Measurements from ENCODE around the gene CNIH4.

- no peak for TF ChIP-seq SP1 (IDR thresholded peaks at IDR 0.05)
- TF ChIP-seq CTBP1 (IDR thresholded peaks at IDR 0.05; ENCODE audit: borderline replicate concordance): no peak
- no peak for TF ChIP-seq HDGF (IDR thresholded peaks at IDR 0.05; ENCODE audit: borderline replicate concordance)
- no peak for TF ChIP-seq FOXK2 (IDR thresholded peaks at IDR 0.05)
- TF ChIP-seq BHLHE40 (IDR thresholded peaks at IDR 0.05; ENCODE audit: borderline replicate concordance): no peak
Measured at GRCh38 chr1:224404916-224405603, 48.4 kb downstream of the CNIH4 start.

Data from HEK293T (cell line).